CD14-positive monocyte (primary cell): ENCODE data around the gene PER3. TPM values are rescaled to one million over a fixed set of nuclear protein-coding genes. Genes with fewer than 3 reads are reported as not detected.

Experiments
- DNase-seq, 3 donors: peaks; one replicate each; pipeline ENCODE4 v3.0.0-alpha.2; 2011 to 2022
- H2AFZ ChIP-seq: 2 replicates; pipeline ENCODE4 v1.6.0; 2012; ENCODE audit warnings: mild to moderate bottlenecking, low read depth, low read length, inconsistent platforms; ENCODE audit not compliant: insufficient read depth, poor library complexity, severe bottlenecking
- H3K27ac ChIP-seq, 2 donors: 1 replicate in 1 of 2; 2 replicates in 1 of 2; pipeline ENCODE4 v1.5.1; 2012 to 2013; ENCODE audit warnings: low read length in 2 of 2, control low read depth in 1 of 2, inconsistent platforms in 1 of 2, low read depth in 1 of 2, mild to moderate bottlenecking in 1 of 2
- H3K27me3 ChIP-seq, 2 donors: one replicate each; pipeline versions ENCODE4 v1.6.0 to v1.6.1; 2011 to 2013; ENCODE audit warnings: low read length in 2 of 2; ENCODE audit not compliant: control insufficient read depth in 2 of 2, insufficient read depth in 2 of 2
- H3K36me3 ChIP-seq, 2 donors: replicated peaks in 1 of 2; 1 replicate in 1 of 2; 2 replicates in 1 of 2; pipeline versions ENCODE4 v1.5.1 to v1.6.1; 2012 to 2013; ENCODE audit warnings: low read length in 2 of 2, control low read depth in 1 of 2, inconsistent platforms in 1 of 2, mild to moderate bottlenecking in 1 of 2; ENCODE audit not compliant: insufficient read depth in 2 of 2, control insufficient read depth in 1 of 2
- H3K4me1 ChIP-seq, 2 donors: 1 replicate in 1 of 2; 2 replicates in 1 of 2; pipeline versions ENCODE4 v1.5.1 to v1.6.1; 2012 to 2013; ENCODE audit warnings: low read length in 2 of 2, control low read depth in 1 of 2, inconsistent platforms in 1 of 2, mild to moderate bottlenecking in 1 of 2, moderate library complexity in 1 of 2; ENCODE audit not compliant: insufficient read depth in 2 of 2, control insufficient read depth in 1 of 2
- H3K4me2 ChIP-seq: replicated peaks from 2 replicates; pipeline ENCODE3; 2012; ENCODE audit warnings: low read length, moderate library complexity, mild to moderate bottlenecking; ENCODE audit not compliant: poor library complexity, severe bottlenecking; ENCODE audit errors: extremely low read depth
- H3K4me3 ChIP-seq, 3 experiments: fragments of 200-600 bp in 1 of 3; sonication (generic) in 1 of 3; replicated peaks in 1 of 3; 1 replicate in 2 of 3; 2 replicates in 1 of 3; pipeline ENCODE4 v1.5.1; 2011 to 2013; ENCODE audit warnings: low read length in 3 of 3, mild to moderate bottlenecking in 3 of 3, control low read depth in 2 of 3, low read depth in 2 of 3, inconsistent platforms in 1 of 3, moderate library complexity in 1 of 3
- H3K79me2 ChIP-seq: 2 replicates; pipeline ENCODE4 v1.6.0; 2012; ENCODE audit warnings: mild to moderate bottlenecking, control low read depth, inconsistent platforms, low read length, moderate library complexity; ENCODE audit not compliant: insufficient read depth
- H3K9ac ChIP-seq: 2 replicates; pipeline ENCODE4 v1.6.0; 2017; ENCODE audit warnings: low read length, mild to moderate bottlenecking; ENCODE audit not compliant: insufficient read depth, poor library complexity, severe bottlenecking
- H3K9me3 ChIP-seq, 2 donors: replicated peaks in 1 of 2; 1 replicate in 1 of 2; 2 replicates in 1 of 2; pipeline versions ENCODE4 v1.5.1 to v1.6.1; 2012 to 2013; ENCODE audit warnings: low read length in 2 of 2, control low read depth in 1 of 2; ENCODE audit not compliant: control insufficient read depth in 1 of 2, insufficient read depth in 1 of 2
- H4K20me1 ChIP-seq: 2 replicates; pipeline ENCODE4 v1.6.0; 2012; ENCODE audit warnings: mild to moderate bottlenecking, low read length, control low read depth, moderate library complexity; ENCODE audit not compliant: insufficient read depth
- H3K27ac Mint-ChIP-seq, 7 donors: one replicate each; pipeline ENCODE4 v1.8.0; 2020; ENCODE audit warnings: mild to moderate bottlenecking in 7 of 7, mixed read lengths in 7 of 7, moderate library complexity in 6 of 7, inconsistent platforms in 2 of 7
- H3K27me3 Mint-ChIP-seq, 3 donors: one replicate each; pipeline ENCODE4 v1.8.0; 2021 to 2022; ENCODE audit warnings: low read depth in 3 of 3, mild to moderate bottlenecking in 3 of 3, mixed read lengths in 3 of 3, moderate library complexity in 3 of 3, inconsistent platforms in 1 of 3
- H3K36me3 Mint-ChIP-seq, 2 donors: one replicate each; pipeline ENCODE4 v1.8.0; 2020; ENCODE audit warnings: mixed read lengths in 2 of 2, inconsistent platforms in 1 of 2, mild to moderate bottlenecking in 1 of 2
- H3K4me1 Mint-ChIP-seq: one replicate; pipeline ENCODE4 v1.8.0; 2020; ENCODE audit warnings: mild to moderate bottlenecking, mixed read lengths
- H3K4me3 Mint-ChIP-seq, 2 donors: one replicate each; pipeline ENCODE4 v1.8.0; 2020; ENCODE audit warnings: mild to moderate bottlenecking in 2 of 2, mixed read lengths in 2 of 2, moderate library complexity in 1 of 2
- H3K9me3 Mint-ChIP-seq, 7 donors: one replicate each; pipeline ENCODE4 v1.8.0; 2020 to 2022; ENCODE audit warnings: mixed read lengths in 7 of 7, mild to moderate bottlenecking in 6 of 7, moderate library complexity in 6 of 7, inconsistent platforms in 2 of 7
- WGBS: methylation state at CpG from one replicate; pipeline ENCODE4 v1.1.5; 2013; ENCODE audit warnings: missing lambda C conversion rate; ENCODE audit not compliant: insufficient coverage; 5-methylcytosine and 5-hydroxymethylcytosine counted together
- intact Hi-C, 2 donors: fragments of 100-400 bp; cut with micrococcal nuclease; formaldehyde crosslinking; loops; one replicate each; pipeline versions ENCODE4 v1.15.0 to v1.15.1; 2023
- polyA plus RNA-seq, 3 donors: library from polyadenylated mRNA; depleted of rRNA in 1 of 3; unstranded in 2 of 3; stranded (reverse) in 1 of 3; fragments of 300-500 nt in 2 of 3; fragments of >200 nt in 1 of 3; fragmentation: Illumina TruSeq in 2 of 3; gene quantifications; 1 replicate in 2 of 3; 2 replicates in 1 of 3; pipeline ENCODE4 v1.2.3, GENCODE V29; 2012 to 2021
- TF ChIP-seq, protein P1 (sequence below): fragments of 200-600 bp; IDR thresholded peaks from one replicate; pipeline ENCODE4 v1.8.0; 2022; ENCODE audit warnings: antibody characterized with exemption, mild to moderate bottlenecking

PER3 gene
- polyA plus RNA-seq, 3 donors = 0.46 to 2.3 (median 2.0) TPM

DNA sequence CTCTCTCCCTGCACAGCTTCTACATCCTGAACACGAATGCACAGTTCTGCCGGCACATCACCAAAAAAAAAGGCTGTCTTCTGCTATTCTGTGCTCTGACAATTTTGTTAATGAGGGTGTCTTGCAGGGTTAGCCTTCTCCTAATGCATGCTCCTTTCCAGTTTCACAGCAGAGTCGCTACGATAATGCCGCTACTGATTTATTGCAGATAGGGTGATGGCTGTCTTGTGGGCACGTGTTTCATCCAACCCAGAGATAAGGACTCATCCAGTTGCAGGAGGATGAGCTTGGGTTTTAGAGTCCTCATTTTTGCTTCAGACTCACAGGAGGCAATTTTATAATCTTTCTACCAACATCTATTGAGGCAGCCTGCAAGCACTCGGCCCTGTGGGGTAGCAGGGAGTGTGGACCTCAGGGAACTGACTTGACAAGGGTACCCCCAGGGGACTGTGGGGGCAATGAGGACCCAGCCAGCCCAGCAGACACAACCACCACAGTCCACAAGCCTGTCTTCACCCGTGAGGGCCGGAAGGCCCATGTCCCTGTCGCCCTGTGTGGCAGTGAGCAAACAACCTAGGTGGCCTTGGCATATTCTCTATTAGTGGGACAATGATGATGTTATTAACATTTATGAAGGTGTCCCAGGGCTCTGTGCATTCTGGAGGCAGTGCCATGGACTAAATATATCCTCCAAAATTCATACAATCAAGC is 84.1 kb downstream of the PER3 start:
- Histone ChIP-seq H3K4me2 (no peak overlapping the region), H3K27me3 (no peaks in the 10 kb centered on the region), H3K4me3 (no peak overlapping the region), H3K4me1 (no peaks in the 10 kb centered on the region), H3K79me2 (no peaks in the 10 kb centered on the region), H3K9me3 (no peaks in the 10 kb centered on the region), H3K36me3 (no peaks in the 10 kb centered on the region), H3K9ac (no peak overlapping the region), H4K20me1 (no peaks in the 10 kb centered on the region), H3K27ac (no peak overlapping the region), H2AFZ (no peak overlapping the region)
- DNase-seq = no peak
- H3K9me3 Mint-ChIP-seq = peaks cover 0 to 5% (median 0%) of the 10 kb centered on the region in 7 donors
- no peaks in the 10 kb centered on the region for H3K36me3 Mint-ChIP-seq
- intact Hi-C loops = no loop called here
- H3K27ac Mint-ChIP-seq = no peak overlapping the region
- no peak overlapping the region for H3K4me3 Mint-ChIP-seq
- no CpG with 5 or more reads among the region's 10 CpGs for WGBS
- no peaks in the 10 kb centered on the region for H3K4me1 Mint-ChIP-seq
- peaks cover 1 to 6% (median 3%) of the 10 kb centered on the region in 3 donors for H3K27me3 Mint-ChIP-seq
- TF ChIP-seq, protein P1, sequence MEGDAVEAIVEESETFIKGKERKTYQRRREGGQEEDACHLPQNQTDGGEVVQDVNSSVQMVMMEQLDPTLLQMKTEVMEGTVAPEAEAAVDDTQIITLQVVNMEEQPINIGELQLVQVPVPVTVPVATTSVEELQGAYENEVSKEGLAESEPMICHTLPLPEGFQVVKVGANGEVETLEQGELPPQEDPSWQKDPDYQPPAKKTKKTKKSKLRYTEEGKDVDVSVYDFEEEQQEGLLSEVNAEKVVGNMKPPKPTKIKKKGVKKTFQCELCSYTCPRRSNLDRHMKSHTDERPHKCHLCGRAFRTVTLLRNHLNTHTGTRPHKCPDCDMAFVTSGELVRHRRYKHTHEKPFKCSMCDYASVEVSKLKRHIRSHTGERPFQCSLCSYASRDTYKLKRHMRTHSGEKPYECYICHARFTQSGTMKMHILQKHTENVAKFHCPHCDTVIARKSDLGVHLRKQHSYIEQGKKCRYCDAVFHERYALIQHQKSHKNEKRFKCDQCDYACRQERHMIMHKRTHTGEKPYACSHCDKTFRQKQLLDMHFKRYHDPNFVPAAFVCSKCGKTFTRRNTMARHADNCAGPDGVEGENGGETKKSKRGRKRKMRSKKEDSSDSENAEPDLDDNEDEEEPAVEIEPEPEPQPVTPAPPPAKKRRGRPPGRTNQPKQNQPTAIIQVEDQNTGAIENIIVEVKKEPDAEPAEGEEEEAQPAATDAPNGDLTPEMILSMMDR = no peak

DNA sequence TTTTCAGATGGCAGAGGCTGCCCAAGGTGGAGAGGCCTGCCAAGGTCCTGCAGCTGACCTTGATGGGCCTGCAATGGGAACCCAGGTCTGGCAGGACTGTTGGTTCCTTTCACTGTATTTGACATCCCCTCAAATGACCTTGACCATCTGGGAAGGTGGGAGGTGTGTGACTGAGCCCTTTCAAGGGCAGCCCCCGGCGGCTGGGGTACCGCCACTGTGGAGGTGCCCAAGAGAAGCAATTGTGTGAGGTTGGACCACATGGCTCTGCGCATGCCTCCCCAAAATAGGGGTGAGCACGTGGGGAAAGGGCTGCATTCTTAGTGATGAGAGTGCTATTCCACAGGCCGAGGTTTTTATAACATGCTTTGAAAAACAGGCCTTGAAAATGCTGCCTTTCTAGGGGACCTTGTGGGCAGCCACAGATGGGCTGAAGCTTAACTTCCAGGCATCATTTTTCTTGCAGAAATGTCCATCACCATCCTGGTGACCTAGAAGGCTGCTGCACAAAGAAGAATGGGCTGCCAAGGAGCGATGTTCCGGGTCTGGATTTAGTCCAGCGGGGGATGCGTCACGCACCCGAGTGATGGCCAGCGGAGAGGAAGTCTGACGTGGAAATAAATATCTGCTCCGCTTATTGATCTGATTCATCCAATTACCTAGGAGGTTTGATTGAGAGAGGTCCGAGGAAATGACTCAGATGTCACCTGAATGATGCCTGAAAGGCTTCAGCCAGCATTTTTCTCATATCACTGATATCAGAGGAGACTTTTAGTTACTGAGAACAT is 85.2 kb downstream of the PER3 start:
- no peaks in the 10 kb centered on the region for H3K36me3 ChIP-seq
- no peaks in the 10 kb centered on the region for H3K79me2 ChIP-seq
- no peak overlapping the region for H3K4me2 ChIP-seq
- H3K9me3 Mint-ChIP-seq = peaks cover 0 to 6% (median 2%) of the 10 kb centered on the region in 7 donors
- no peaks in the 10 kb centered on the region for H3K4me1 ChIP-seq
- no peak overlapping the region for H3K4me3 Mint-ChIP-seq
- H3K36me3 Mint-ChIP-seq = no peaks in the 10 kb centered on the region
- H3K27ac Mint-ChIP-seq = no peak overlapping the region
- no peak overlapping the region for H3K27ac ChIP-seq
- no peak overlapping the region for H2AFZ ChIP-seq
- no peak for DNase-seq
- 94% methylated on average over 14 of the region's 16 CpGs for WGBS
- H3K4me1 Mint-ChIP-seq = no peaks in the 10 kb centered on the region
- no peaks in the 10 kb centered on the region for H3K27me3 ChIP-seq
- H3K27me3 Mint-ChIP-seq = peaks cover 1 to 7% (median 3%) of the 10 kb centered on the region in 3 donors
- intact Hi-C loops = no loop called here
- no peaks in the 10 kb centered on the region for H4K20me1 ChIP-seq
- no peaks in the 10 kb centered on the region for H3K9me3 ChIP-seq
- no peak overlapping the region for H3K9ac ChIP-seq
- no peak overlapping the region for H3K4me3 ChIP-seq
- TF ChIP-seq, protein P1 = no peak
